Epithelial cell of esophagus (primary cell): ENCODE data around the gene LRRC45.

ENCODE experiments used
- DNase-seq: peaks from one replicate; pipeline ENCODE4 v3.0.0; 2010; ENCODE audit warnings: low read depth
- H3K4me3 ChIP-seq: 2 replicates; pipeline ENCODE4 v1.5.1; 2011; ENCODE audit warnings: mild to moderate bottlenecking, low read length, control low read depth
- TF ChIP-seq, protein P1 (sequence below): IDR thresholded peaks from 2 replicates; pipeline ENCODE4 v1.5.1; 2011; ENCODE audit warnings: low read depth, mild to moderate bottlenecking, low read length, control low read depth, inconsistent platforms; ENCODE audit not compliant: insufficient read depth; ENCODE audit errors: missing control alignments

LRRC45 gene

DNA sequence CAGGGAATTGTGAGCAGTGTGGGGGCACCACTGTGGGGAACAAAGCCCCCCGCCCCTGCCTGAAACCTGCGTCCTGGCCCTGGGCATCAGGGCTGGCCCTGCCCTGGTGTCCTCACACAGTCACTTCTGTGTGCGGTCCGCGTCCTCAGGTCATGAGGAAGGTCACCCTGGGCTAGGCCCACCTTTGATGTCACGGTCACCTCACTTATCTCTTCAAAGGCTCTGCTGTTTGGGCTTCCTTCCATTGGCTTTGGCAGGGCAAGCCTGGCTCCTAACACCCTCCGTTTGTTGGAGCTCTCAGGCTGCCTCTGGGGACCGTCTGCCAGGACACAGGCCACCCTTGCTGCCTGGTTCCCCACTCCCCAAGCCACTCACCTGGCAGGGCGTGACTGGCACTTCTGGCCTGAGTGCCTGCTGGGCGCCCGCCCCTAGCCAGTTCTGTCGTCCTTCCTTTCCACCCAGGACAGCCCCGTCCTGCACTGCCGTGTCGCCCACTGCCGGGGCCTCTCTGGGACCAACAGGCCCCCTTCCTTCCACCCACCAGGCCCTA is 9.3 kb upstream of the LRRC45 start:
- H3K4me3 ChIP-seq, result no peak overlapping the region
- TF ChIP-seq, protein P1, sequence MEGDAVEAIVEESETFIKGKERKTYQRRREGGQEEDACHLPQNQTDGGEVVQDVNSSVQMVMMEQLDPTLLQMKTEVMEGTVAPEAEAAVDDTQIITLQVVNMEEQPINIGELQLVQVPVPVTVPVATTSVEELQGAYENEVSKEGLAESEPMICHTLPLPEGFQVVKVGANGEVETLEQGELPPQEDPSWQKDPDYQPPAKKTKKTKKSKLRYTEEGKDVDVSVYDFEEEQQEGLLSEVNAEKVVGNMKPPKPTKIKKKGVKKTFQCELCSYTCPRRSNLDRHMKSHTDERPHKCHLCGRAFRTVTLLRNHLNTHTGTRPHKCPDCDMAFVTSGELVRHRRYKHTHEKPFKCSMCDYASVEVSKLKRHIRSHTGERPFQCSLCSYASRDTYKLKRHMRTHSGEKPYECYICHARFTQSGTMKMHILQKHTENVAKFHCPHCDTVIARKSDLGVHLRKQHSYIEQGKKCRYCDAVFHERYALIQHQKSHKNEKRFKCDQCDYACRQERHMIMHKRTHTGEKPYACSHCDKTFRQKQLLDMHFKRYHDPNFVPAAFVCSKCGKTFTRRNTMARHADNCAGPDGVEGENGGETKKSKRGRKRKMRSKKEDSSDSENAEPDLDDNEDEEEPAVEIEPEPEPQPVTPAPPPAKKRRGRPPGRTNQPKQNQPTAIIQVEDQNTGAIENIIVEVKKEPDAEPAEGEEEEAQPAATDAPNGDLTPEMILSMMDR, result no peak
- no peak for DNase-seq

DNA sequence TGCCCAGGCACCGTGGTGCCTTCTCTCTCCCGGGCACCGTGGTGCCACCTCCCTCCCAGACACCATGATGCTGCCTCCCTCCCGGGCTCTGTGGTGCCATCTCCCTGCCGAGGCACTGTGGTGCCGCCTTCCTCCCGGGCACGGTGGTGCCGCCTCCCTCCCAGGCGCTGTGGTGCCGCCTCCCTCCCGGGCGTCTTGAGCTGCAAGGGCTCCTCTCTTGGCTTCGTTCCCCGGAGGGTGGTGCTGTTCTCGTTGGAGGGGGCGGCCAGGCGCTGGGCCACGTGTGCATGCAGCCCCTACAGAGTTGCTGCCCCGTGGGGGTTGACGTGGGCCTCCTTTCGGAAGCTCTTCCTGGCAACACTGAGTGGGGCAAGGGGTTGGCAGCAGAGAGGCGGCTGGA is 8.7 kb upstream of the LRRC45 start:
- H3K4me3 ChIP-seq, result no peak overlapping the region

DNA sequence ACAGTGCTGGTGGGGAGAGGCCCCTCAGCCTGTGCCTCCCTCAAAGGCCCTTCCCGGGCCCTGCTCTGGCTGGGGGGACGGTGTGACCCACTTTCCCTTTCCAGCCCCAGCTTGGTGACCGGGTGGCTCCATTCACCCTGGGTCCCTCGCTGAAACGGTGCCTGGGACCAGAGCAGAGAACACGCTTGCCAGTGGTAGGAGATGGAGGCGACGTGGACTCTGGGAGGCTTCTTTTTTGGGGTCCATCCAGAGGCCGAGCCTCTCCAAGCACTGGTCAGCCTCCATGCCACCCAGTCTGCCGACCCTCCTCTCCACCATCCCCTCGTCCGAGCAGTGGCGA is 8.2 kb upstream of the LRRC45 start:
- TF ChIP-seq, protein P1, result no peak
- H3K4me3 ChIP-seq, result no peak overlapping the region
- no peak for DNase-seq

More for the DNA sequence above, 8.7 kb upstream of the LRRC45 start:
- no peak for DNase-seq
- TF ChIP-seq, protein P1, result peak; percentile 20

DNA sequence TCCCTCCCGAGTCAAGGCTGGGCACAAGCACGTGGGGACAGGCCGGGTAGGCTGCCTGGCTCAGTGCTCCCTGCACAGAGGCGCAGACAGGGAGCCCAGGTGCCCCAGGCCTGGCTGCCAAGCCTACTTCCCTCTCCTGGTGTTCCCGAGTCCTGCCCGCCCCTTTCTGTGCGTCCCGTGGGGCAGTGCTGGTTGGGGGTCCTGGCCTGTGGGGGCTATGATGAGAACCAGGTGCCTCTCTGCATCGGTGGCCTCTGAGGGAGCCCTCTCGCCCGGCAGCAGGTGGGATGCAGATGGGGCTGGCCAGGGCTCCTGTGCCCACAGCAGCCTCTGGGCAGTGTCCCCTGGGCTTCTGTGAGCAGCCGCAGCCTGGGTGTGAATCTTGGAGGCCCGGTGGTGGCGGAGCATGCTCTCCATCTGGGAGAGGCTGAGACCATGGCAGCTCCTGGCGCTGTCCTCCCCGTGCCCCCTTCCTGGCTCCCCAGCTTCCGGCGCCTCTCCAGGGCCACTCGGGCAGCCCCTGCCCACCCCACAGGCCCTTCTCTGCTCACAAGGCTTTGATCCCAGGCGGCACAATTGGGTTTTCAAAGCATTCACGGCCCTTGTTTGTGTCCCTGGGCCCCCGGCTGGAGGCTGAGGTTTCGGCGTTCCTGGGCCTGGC is 7.7 kb upstream of the LRRC45 start:
- no peak overlapping the region for H3K4me3 ChIP-seq
- TF ChIP-seq, protein P1, result no peak
- DNase-seq, result no peak

DNA sequence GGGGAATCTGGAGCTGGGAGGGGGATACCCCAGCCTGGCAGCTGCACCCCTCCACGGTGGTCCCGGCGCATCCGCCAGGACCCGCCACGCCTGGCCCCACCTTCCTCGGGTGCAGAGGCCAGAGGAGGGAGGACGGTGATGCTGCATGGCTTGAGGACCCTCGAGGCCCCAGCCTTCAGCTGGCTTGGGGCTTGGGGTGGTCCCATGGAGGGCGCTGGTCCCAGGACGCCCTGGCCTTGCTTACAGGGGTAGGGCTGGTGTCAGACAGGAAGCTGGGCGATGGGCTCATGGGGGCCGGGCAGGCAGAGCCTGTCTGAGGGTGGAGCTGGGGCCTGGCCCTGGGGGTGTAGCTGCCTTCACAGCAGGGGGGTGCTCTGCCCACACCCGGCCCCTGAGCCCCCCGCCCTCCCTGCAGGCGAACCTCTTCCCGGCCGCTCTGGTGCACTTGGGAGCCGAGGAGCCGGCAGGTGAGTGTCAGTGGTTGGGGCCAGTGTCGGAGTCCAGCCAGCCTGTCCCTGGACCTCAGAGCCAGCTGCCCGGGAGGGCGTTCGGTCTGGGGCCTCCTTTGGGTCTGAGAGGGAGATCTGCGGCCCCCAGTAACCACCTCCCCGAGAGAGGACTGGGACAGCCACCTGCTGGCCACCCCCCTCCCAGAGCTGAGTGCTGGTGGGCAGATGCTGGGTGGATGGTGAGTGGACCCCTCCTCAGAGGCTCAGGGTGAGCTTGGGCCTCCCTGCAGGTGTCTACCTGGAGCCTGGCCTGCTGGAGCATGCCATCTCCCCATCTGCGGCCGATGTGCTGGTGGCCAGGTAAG is 6.8 kb upstream of the LRRC45 start:
- no peak for DNase-seq
- H3K4me3 ChIP-seq, result no peak overlapping the region
- TF ChIP-seq, protein P1, result no peak

DNA sequence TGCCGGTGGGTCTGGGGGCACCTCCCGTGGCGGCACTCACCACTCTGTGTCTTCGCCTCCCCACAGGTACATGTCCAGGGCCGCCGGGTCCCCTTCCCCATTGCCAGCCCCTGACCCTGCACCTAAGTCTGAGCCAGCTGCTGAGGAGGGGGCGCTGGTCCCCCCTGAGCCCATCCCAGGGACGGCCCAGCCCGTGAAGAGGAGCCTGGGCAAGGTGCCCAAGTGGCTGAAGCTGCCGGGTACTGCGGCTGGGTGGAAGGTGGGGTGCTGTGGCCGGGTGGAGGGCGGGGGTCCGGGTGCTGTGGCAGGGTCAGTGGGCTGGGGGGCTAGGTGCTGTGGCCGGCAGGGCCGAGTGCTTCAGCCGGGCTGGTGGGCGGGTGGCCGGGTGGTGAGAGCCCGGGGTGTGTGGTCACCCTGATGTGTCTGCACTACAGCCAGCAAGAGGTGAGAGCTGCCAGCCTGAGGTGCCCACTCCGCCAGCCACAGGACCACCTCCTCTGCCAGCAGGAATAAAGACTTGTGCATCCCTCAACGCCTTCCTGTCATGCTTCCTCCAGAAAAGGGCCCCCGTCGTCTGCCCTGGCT is 6.1 kb upstream of the LRRC45 start:
- no peak for DNase-seq
- TF ChIP-seq, protein P1, result no peak
- no peak overlapping the region for H3K4me3 ChIP-seq
